HG02798 (cell line): Measurements from ENCODE around the gene DMC1.
"Not testable (repeated sequence)": the region's sequence is repeated elsewhere in the genome, so short reads cannot be mapped to it uniquely, and the experiment has no call there.

Experiments
- ATAC-seq: cut with Tn5 transposase; IDR thresholded peaks from one replicate; pipeline ENCODE4 v1.9.1; 2021; ENCODE audit warnings: mild to moderate bottlenecking; ENCODE audit not compliant: unreplicated experiment, poor library complexity

DMC1 gene

GRCh38 chr22:38479096-38479837 is 90.7 kb downstream of the DMC1 start:
- no peak for ATAC-seq

GRCh38 chr22:38477585-38477984 is 92.4 kb downstream of the DMC1 start:
- no peak for ATAC-seq

- no peak for ATAC-seq
Measured at GRCh38 chr22:38474003-38474607, 95.9 kb downstream of the DMC1 start.

- ATAC-seq, result no peak
Measured at GRCh38 chr22:38471237-38471636, 98.7 kb downstream of the DMC1 start.

GRCh38 chr22:38470179-38470578 is 99.8 kb downstream of the DMC1 start:
- ATAC-seq, result not testable (repeated sequence)

GRCh38 chr22:38469306-38469781 is 100.6 kb downstream of the DMC1 start:
- no peak for ATAC-seq
